Stimulated activated CD8-positive, alpha-beta memory T cell treated with anti-CD3 and anti-CD28 coated beads, Interleukin-15, amount 100 ng/mL, for 24 hours (primary cell): ENCODE measurements around the gene TMED10.
"Not testable (repeated sequence)": the region's sequence is repeated elsewhere in the genome, so short reads cannot be mapped to it uniquely, and the experiment has no call there.

ENCODE experiments used
- DNase-seq: peaks from one replicate; pipeline ENCODE4 v3.0.0-alpha.2; 2020; ENCODE audit warnings: low read depth

The TMED10 gene

GRCh38 chr14:75190023-75190422 lies 13.6 kb upstream of the TMED10 start:
- DNase-seq = no peak

GRCh38 chr14:75188520-75189268 lies 12.3 kb upstream of the TMED10 start:
- DNase-seq = no peak

- no peak for DNase-seq
Measured at GRCh38 chr14:75188086-75188485, 11.7 kb upstream of the TMED10 start.

- no peak for DNase-seq
Measured at GRCh38 chr14:75186953-75187352, 10.5 kb upstream of the TMED10 start.

- DNase-seq = no peak
Measured at GRCh38 chr14:75185251-75186040, 9.0 kb upstream of the TMED10 start.

- no peak for DNase-seq
Measured at GRCh38 chr14:75184492-75184891, 8.1 kb upstream of the TMED10 start.

GRCh38 chr14:75184039-75184438 lies 7.6 kb upstream of the TMED10 start:
- DNase-seq = no peak

GRCh38 chr14:75183225-75183624 lies 6.8 kb upstream of the TMED10 start:
- DNase-seq = no peak

GRCh38 chr14:75182821-75183220 lies 6.4 kb upstream of the TMED10 start:
- no peak for DNase-seq

GRCh38 chr14:75182163-75182562 lies 5.8 kb upstream of the TMED10 start:
- DNase-seq = not testable (repeated sequence)

GRCh38 chr14:75181293-75182062 lies 5.1 kb upstream of the TMED10 start:
- no peak for DNase-seq

GRCh38 chr14:75175677-75176141 lies 703 bp downstream of the TMED10 start:
- DNase-seq = no peak

- DNase-seq = no peak
Measured at GRCh38 chr14:75174066-75174465, 2.3 kb downstream of the TMED10 start.

GRCh38 chr14:75170772-75171171 lies 5.6 kb downstream of the TMED10 start:
- no peak for DNase-seq

GRCh38 chr14:75168586-75169335 lies 7.7 kb downstream of the TMED10 start:
- no peak for DNase-seq

GRCh38 chr14:75167325-75167724 lies 9.1 kb downstream of the TMED10 start:
- DNase-seq = no peak

- DNase-seq = no peak
Measured at GRCh38 chr14:75165586-75166391, 10.6 kb downstream of the TMED10 start.

- DNase-seq = no peak
Measured at GRCh38 chr14:75164809-75165208, 11.6 kb downstream of the TMED10 start.

- no peak for DNase-seq
Measured at GRCh38 chr14:75163677-75164076, 12.7 kb downstream of the TMED10 start.

GRCh38 chr14:75162631-75163030 lies 13.8 kb downstream of the TMED10 start:
- no peak for DNase-seq
